ENCODE results near the gene ALDH1A1. TPM values are rescaled to one million over a fixed set of nuclear protein-coding genes. Genes with fewer than 3 reads are reported as not detected.

ALDH1A1 gene
- total and polyA plus RNA-seq, 2 of the 8 experiments (the other 6 are each of a cell fraction or from before 2014, with no cell fraction given), result 0.50 to 0.82 TPM

DNA sequence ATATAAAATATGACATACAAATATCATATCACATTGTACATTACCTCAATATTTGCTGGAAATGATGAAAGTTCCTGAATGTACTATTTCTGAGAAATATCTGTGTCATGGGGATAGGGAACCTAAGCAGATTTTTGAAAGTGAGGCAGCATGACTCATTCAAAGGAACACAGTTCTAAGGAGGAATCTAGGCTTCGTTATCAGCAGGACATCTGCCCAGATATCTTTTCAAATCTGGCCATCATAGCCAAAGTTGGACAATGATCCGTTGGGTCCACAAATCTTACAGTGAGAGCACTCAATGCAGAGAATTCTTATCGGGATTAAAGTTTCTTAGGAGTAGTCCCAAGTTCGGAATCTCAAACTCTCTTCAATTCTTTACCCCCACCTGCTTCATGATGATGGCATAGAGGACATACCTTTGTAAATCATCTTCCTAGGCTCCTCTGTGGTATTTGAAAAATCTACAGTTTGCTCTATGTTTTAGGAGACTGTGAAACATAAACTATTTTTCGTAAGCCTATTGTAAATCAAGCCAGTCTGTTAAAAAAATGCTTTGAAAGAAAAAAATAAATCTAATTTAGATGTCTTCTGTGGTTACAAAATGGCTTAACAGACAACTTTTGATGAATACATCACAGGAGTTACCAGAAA is 29.4 kb upstream of the ALDH1A1 start (continued):
- TF ChIP-seq, protein P1, sequence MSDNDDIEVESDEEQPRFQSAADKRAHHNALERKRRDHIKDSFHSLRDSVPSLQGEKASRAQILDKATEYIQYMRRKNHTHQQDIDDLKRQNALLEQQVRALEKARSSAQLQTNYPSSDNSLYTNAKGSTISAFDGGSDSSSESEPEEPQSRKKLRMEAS (IDR thresholded peaks at IDR 0.05), result no peak
- TF ChIP-seq, protein P2, sequence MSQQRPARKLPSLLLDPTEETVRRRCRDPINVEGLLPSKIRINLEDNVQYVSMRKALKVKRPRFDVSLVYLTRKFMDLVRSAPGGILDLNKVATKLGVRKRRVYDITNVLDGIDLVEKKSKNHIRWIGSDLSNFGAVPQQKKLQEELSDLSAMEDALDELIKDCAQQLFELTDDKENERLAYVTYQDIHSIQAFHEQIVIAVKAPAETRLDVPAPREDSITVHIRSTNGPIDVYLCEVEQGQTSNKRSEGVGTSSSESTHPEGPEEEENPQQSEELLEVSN (IDR thresholded peaks at IDR 0.05), result no peak
- TF ChIP-seq TEAD4 (IDR thresholded peaks at IDR 0.05; ENCODE audit: low read depth, low read length), result no peak
- no peak for TF ChIP-seq SUZ12 (IDR thresholded peaks at IDR 0.05; ENCODE audit: low read length)
- TF ChIP-seq GTF2F1 (IDR thresholded peaks at IDR 0.05; ENCODE audit: borderline replicate concordance, low read depth, low read length), result no peak
- no peak for TF ChIP-seq SIX5 (IDR thresholded peaks at IDR 0.05; ENCODE audit: low read depth, low read length)
- no peak for TF ChIP-seq CHD1 (IDR thresholded peaks at IDR 0.05; ENCODE audit: low read depth, low read length)
- no peak for TF ChIP-seq KDM1A (IDR thresholded peaks at IDR 0.05; ENCODE audit: borderline replicate concordance, low read length)
- TF ChIP-seq CBX5 (IDR thresholded peaks at IDR 0.05; ENCODE audit: low read depth, low read length), result no peak

Measured in H1 (cell line).